HG02798 (cell line): Measurements from ENCODE around the gene NKX2-8.
A peak's percentile ranks its signal among the peaks of the same experiment; 100 is the strongest.
"Not testable (repeated sequence)": the region's sequence is repeated elsewhere in the genome, so short reads cannot be mapped to it uniquely, and the experiment has no call there.

Experiments used
- ATAC-seq: cut with Tn5 transposase; IDR thresholded peaks from one replicate; pipeline ENCODE4 v1.9.1; 2021; ENCODE audit warnings: mild to moderate bottlenecking; ENCODE audit not compliant: unreplicated experiment, poor library complexity

NKX2-8 gene

DNA sequence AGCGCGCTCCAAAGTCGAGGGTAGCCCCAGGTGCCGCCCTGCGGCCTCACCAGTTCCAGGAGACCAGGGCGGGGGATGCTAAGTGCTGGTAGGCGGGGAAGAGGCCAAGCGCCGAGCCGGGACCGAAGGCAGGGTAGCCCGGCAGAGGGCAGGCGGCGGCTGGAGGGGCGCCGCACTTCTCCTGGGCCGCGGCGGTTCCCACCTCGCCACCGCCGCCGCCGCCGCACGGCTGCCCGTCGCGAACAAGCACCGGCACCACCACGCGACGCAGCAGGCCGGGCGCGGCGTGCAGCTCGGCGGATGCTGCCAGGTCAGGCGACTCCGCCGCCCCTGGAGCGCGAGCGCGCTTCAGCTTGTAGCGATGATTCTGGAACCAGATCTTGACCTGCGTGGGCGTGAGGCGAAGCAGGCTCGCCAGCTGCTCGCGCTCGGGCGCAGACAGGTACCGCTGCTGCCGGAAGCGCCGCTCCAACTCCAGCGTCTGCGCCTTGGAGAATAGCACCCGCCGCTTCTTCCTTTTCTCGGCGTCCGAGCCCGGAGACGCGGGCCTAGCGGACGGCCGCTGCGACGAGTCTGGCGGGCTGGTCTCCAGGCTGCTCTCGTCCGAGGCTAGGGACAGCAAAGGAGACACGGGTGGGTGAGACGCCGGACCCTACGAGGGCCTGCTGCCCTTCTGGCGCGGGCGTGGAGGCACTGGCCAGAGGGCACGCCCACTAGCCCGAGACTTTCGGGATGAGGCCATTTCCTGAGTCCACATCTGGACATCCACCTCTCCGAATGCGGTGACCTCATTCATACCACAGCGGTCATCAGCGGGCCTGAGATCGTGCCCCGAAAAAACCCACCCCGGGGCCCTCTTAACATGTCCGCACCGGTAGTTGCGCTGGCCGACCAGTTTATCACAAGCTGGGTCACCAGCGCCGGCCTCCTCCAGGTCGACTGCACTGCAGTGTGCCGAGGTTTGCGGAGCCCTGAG, 1.3 kb downstream of the NKX2-8 start:
- ATAC-seq, result no peak

GRCh38 chr14:36580141-36580855, 2.1 kb downstream of the NKX2-8 start:
- ATAC-seq, result no peak

- ATAC-seq, result no peak
Observed at GRCh38 chr14:36579573-36580140, 2.8 kb downstream of the NKX2-8 start.

- ATAC-seq, result no peak
Observed at GRCh38 chr14:36579001-36579555, 3.3 kb downstream of the NKX2-8 start.

DNA sequence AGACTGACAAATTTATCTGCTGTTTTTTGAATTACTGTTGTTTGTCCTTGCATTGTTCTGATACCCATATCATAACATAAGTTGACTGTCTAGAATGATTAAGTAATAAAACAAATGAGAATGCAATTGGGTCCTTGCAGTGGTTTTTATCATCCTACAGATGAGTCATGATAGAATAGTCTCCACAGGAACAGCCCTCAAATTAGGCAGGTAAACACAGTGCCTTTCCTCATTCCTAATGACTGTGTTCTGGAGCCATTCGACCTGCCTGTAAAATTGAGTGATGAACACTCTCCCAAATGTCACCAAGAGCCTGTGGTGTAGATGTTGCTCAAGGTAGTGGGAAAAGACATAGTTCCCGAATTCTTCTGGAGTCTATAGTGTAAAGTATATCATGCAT, 12.3 kb downstream of the NKX2-8 start:
- ATAC-seq, result no peak

GRCh38 chr14:36556811-36557433, 25.5 kb downstream of the NKX2-8 start:
- peak; percentile 49 for ATAC-seq

GRCh38 chr14:36555998-36556743, 26.2 kb downstream of the NKX2-8 start:
- no peak for ATAC-seq

DNA sequence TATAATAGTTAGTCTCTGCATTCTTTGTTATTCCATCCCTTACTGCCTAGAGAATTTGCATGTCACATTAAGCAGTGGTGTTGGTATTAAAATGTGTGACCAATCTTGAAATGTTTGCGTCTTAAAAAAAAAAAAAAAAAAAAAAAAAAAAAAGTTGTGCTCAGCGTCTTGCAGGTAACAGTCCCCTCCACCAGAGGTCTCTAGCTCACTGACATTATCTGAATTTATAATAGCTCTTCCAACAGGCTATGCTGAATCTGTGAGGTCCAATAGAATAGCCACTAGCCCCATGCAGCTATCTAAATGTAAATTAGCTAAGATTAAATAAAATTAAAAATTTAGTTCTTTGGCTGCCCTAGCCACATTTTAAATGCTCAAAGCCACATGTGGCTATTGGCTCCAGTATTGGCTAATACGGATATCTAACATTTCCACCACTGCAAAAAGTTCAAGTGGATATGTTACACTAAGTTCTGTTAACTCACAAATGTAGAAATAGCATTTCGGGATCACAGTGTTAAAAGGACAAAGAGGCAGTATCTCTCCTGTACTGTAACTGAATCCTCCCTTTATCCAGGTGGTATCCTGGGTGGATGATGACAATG, 28.7 kb downstream of the NKX2-8 start:
- ATAC-seq, result peak; percentile 62

DNA sequence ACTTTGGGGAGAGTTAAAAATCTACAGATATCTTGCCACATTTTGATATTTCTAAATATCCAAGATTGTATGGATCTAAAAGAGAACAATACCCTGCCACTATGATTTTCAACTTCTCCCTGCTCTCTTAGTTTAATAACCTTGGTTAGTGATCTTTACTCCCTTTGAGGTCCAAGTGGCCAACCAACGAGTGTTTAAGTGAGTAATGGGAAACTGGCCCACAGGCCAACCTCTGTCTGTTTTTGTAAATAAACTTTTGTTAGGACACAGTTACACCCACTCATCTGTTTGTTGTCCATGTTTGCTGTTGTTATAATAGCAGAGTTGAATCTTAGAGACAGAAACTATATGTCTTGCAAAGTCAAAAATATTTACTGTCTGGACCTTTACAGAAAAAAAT, 31.5 kb downstream of the NKX2-8 start:
- no peak for ATAC-seq

DNA sequence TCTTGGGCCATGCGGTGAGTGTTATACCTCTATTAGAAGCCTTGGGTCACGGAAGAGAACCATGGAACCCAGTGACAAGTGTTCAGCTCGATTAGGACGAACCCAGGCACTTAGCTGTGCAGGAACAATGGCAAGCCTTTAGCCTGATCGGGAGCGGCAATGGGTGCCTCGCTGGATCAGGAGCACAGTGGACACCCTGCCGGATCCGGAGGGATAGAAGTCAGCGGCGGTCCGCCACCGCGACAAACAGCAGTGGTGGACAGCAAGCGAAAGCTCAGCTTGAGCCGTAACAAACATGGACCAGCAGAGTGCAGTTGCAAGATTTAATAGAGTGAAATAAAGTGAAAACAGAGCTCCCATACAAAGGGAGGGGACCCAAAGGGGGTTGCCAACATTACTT, 38.1 kb downstream of the NKX2-8 start:
- ATAC-seq, result not testable (repeated sequence)

DNA sequence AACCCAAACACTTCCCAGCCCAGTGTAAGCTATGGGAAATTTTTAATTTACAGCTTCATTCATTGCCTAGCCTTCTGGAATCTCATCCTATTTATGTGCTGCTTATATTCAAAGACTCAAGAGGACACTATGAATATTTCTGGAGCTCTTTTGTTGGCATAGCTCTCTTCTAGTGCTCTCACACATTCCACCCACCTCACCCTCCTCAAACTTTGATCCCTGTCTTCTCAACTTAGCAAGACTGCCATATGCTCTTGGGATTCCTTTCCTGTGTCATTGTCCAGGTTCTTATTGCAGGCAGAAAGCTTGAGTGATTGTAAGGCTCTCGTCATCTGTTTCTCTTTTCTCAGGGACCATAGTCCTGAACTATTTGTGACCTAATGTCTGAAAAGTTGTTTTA, 44.4 kb downstream of the NKX2-8 start:
- no peak for ATAC-seq
